Activated CD4-positive, alpha-beta memory T cell treated with anti-CD3 and anti-CD28 coated beads for 36 hours (primary cell): ENCODE data around the gene TRIM27. TPM values are rescaled to one million over a fixed set of nuclear protein-coding genes. Genes with fewer than 3 reads are reported as not detected.
A peak's percentile ranks its signal among the peaks of the same experiment; 100 is the strongest.
"Not testable (repeated sequence)": the region's sequence is repeated elsewhere in the genome, so short reads cannot be mapped to it uniquely, and the experiment has no call there.

Experiments used
- CTCF ChIA-PET: fragments of 350-600 bp; sonication (Branson Sonifier 250); formaldehyde crosslinking; loops from one replicate; lab custom pipeline; 2021; ENCODE audit warnings: antibody characterized with exemption, inconsistent platforms; lab: Charles Lee
- POLR2A ChIA-PET: fragments of 350-600 bp; sonication (Branson Sonifier 250); formaldehyde crosslinking; loops from one replicate; lab custom pipeline; 2021; ENCODE audit warnings: antibody characterized with exemption; lab: Charles Lee
- DNase-seq: peaks from one replicate; pipeline ENCODE4 v3.0.0-alpha.2; 2020
- H3K27ac Mint-ChIP-seq: one replicate; pipeline ENCODE4 v1.8.0; 2021; ENCODE audit warnings: mixed read lengths
- H3K27me3 Mint-ChIP-seq: one replicate; pipeline ENCODE4 v1.8.0; 2021; ENCODE audit warnings: mixed read lengths
- H3K36me3 Mint-ChIP-seq: one replicate; pipeline ENCODE4 v1.8.0; 2021; ENCODE audit warnings: mixed read lengths
- H3K4me1 Mint-ChIP-seq: one replicate; pipeline ENCODE4 v1.8.0; 2021; ENCODE audit warnings: low read depth, mixed read lengths
- H3K4me3 Mint-ChIP-seq: one replicate; pipeline ENCODE4 v1.8.0; 2021; ENCODE audit warnings: mild to moderate bottlenecking, mixed read lengths
- H3K9me3 Mint-ChIP-seq: one replicate; pipeline ENCODE4 v1.8.0; 2021; ENCODE audit warnings: mixed read lengths
- intact Hi-C: fragments of 100-400 bp; cut with micrococcal nuclease; formaldehyde crosslinking; loops from one replicate; pipeline ENCODE4 v1.15.1; 2023
- total RNA-seq, 2 experiments: library from RNA; stranded (reverse); gene quantifications; one replicate each; pipeline ENCODE4 v1.2.3, GENCODE V29; 2021

TRIM27 gene, protein sequence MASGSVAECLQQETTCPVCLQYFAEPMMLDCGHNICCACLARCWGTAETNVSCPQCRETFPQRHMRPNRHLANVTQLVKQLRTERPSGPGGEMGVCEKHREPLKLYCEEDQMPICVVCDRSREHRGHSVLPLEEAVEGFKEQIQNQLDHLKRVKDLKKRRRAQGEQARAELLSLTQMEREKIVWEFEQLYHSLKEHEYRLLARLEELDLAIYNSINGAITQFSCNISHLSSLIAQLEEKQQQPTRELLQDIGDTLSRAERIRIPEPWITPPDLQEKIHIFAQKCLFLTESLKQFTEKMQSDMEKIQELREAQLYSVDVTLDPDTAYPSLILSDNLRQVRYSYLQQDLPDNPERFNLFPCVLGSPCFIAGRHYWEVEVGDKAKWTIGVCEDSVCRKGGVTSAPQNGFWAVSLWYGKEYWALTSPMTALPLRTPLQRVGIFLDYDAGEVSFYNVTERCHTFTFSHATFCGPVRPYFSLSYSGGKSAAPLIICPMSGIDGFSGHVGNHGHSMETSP
- total RNA-seq = 10 to 100 TPM; 49.7 to 54.6 TPM

DNA sequence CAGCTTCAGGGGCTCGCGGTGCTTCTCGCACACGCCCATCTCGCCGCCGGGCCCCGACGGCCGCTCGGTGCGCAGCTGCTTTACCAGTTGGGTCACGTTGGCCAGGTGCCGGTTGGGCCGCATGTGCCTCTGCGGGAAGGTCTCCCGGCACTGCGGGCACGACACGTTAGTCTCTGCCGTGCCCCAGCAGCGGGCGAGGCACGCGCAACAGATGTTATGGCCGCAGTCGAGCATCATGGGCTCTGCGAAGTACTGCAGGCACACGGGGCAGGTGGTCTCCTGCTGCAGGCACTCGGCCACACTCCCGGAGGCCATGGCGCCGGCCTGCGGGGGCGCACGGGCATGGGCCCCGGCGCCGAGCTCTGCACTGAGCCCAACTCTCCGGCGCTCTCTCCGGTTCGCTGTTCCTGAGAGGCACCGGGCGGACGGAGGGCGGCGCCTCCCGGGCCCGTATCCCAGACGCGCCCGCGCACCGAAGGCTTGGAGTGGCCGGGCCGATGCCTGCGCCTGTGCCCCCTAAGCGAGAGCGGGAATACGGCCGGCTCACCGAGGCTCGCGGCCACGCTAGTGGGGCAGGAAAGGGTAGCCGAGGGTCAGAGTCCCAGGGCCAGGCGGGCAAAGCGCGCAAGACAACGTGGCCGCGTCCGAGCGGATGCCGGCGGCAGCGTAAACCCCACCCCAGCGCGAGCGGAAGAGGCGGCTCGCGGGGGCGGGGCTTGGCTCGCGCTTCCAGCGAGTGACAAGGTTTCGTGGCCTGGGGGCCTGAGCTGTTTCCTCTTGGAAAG is at the start of gene TRIM27:
Gene TRIM27, minus strand, starts transcription at position 668 of the 785 bp plus-strand sequence. Its CDS starts 353 bp downstream, at position 315.
- Mint-ChIP-seq H3K27me3 (no peaks in the 10 kb centered on the region), H3K4me1 (peaks cover 38% of the 10 kb centered on the region), H3K36me3 (peaks cover 39% of the 10 kb centered on the region), H3K27ac (peak within 1 kb of the TSS; percentile 94), H3K9me3 (no peaks in the 10 kb centered on the region), H3K4me3 (peak within 1 kb of the TSS; percentile 94)
- peak; percentile 87 for DNase-seq
- intact Hi-C loops = loop anchor here (1.0 to 5.0 kb wide), 2 partner anchors 18 to 86 kb away; no protein-coding TSS in a partner anchor
- ChIA-PET CTCF (interaction anchor here (0.6 to 3.1 kb wide), 9 partner anchors 17 to 1450 kb away, joined by 3 to 24 read pairs (median 4); no protein-coding TSS in a partner anchor), POLR2A (interaction anchor here (0.6 to 3.3 kb wide), 17 partner anchors 10 to 1031 kb away, joined by 3 to 24 read pairs (median 5); a partner anchor contains a TSS)

DNA sequence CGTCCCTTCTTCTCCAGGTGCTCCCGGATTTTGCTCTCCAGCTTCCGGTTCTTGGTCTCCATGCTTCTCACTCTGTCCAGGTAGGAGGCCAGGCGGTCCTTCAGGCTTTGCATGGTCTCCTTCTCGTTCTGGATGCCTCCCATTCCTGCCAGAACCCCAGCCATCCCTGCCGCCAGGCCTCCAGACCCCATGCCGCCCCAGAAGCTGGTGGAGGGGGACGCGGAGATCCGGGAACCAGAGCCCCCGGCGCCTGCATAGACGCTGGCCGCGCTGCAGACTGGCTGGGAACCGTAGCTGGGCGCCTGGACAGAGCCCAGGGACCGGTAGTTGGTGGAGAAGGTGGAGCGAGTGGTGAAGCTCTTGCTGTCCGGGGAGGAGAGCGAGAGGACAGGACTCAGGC is 46.3 kb upstream of the TRIM27 start:
- H3K4me1 Mint-ChIP-seq, POLR2A ChIA-PET, intact Hi-C loops, H3K27ac Mint-ChIP-seq, H3K4me3 Mint-ChIP-seq, H3K36me3 Mint-ChIP-seq, DNase-seq: not testable (repeated sequence)
- peaks cover 29% of the 10 kb centered on the region for H3K9me3 Mint-ChIP-seq
- peaks cover 10% of the 10 kb centered on the region for H3K27me3 Mint-ChIP-seq
- CTCF ChIA-PET = interaction anchor here (1.8 kb wide), 1 partner anchor 15 kb away, joined by 3 read pairs; no protein-coding TSS in a partner anchor

DNA sequence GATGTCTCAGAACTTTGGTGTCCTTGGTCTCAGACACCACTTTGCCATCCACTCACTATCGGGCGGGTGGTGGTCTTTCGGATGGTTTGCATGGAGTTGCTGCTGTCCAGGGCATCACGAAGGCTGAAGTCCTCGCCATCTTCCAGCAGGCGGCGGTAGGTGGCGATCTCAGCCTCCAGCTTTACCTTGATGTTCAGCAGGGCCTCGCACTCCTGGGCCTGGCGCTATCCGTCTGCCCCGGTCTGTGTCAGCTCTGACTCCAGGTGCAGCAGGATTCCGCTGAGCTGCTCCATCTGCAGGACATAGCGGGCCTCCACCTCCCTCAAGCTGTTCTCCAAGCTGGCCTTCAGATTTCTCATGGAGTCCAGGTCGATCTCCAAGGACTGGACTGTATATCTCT is 45.3 kb upstream of the TRIM27 start:
- ChIA-PET POLR2A (no interaction called here), CTCF (interaction anchor here (1.8 kb wide), 1 partner anchor 16 kb away, joined by 3 read pairs; no protein-coding TSS in a partner anchor)
- DNase-seq = no peak
- Mint-ChIP-seq H3K27me3 (peaks cover 4% of the 10 kb centered on the region), H3K4me3 (no peak overlapping the region), H3K4me1 (no peaks in the 10 kb centered on the region), H3K9me3 (peaks cover 29% of the 10 kb centered on the region), H3K36me3 (no peaks in the 10 kb centered on the region), H3K27ac (no peak overlapping the region)
- intact Hi-C loops = no loop called here

DNA sequence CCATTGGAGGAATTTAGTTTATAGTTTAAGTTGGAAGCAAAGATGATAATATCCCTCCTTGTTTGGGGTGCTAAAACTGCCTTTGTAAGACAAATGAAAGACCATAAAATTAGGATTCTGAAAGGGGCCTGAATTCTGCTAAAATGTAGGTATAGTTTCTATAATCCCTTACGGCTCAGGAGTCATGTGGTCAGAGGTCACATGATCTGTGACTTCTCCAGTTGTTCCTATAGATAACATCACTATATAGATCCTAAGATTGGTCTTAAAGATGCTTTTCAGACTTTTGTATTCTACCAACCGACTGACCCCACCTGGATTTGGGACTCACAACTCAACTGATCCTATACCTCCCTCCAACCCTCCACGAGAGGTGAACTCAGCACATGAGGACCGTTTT is 44.7 kb upstream of the TRIM27 start:
- no peak overlapping the region for H3K4me3 Mint-ChIP-seq
- H3K9me3 Mint-ChIP-seq = peaks cover 29% of the 10 kb centered on the region
- H3K27me3 Mint-ChIP-seq = peaks cover 3% of the 10 kb centered on the region
- POLR2A ChIA-PET = no interaction called here
- no peak for DNase-seq
- H3K27ac Mint-ChIP-seq = no peak overlapping the region
- H3K36me3 Mint-ChIP-seq = no peaks in the 10 kb centered on the region
- intact Hi-C loops = no loop called here
- H3K4me1 Mint-ChIP-seq = no peaks in the 10 kb centered on the region
- CTCF ChIA-PET = no interaction called here

GRCh38 chr6:28965706-28966105 is 41.9 kb upstream of the TRIM27 start:
- no peak for DNase-seq
- Mint-ChIP-seq H3K4me1 (no peaks in the 10 kb centered on the region), H3K27me3 (peaks cover 8% of the 10 kb centered on the region), H3K36me3 (no peaks in the 10 kb centered on the region), H3K4me3 (no peak overlapping the region), H3K9me3 (peaks cover 29% of the 10 kb centered on the region), H3K27ac (no peak overlapping the region)
- intact Hi-C loops = no loop called here
- ChIA-PET POLR2A (no interaction called here), CTCF (no interaction called here)

DNA sequence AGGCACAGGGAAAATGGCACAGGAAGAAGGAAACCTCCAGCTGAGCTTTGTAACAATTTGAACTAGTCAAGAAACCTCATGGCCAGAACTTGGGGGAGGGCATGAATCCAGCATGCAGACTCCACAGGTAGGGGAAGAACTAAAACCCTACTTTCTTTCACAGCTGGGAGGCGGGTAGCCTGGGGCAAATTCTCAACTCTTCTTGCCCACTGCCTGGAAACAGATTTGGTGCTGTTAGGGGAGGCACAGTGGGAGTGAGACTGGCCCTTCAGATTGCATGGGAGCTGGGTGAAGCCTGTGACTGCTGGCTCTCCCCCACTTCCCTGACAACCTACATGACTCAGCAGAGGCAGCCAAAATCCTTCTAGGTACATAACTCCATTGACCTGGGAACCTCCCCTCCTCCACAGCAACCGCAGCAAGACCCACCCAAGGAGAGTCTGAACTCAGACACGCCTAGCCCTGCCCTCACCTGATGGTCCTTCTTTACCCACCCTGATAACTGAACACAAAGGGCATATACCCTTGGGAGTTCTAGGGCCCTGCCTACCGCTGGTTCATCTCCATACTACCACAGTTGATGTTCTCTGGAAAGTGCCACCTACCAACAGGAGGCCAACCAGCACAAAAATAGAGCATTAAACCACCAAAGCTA is 37.2 kb upstream of the TRIM27 start:
- DNase-seq = no peak
- Mint-ChIP-seq H3K4me3 (no peak overlapping the region), H3K27me3 (peaks cover 14% of the 10 kb centered on the region), H3K4me1 (no peaks in the 10 kb centered on the region), H3K27ac (peak overlapping the region; percentile 33), H3K9me3 (no peaks in the 10 kb centered on the region), H3K36me3 (no peaks in the 10 kb centered on the region)
- ChIA-PET CTCF (no interaction called here), POLR2A (no interaction called here)
- intact Hi-C loops = no loop called here

- Mint-ChIP-seq H3K4me1 (peaks cover 11% of the 10 kb centered on the region), H3K27me3 (peaks cover 18% of the 10 kb centered on the region)
- POLR2A ChIA-PET, intact Hi-C loops, DNase-seq, H3K4me3 Mint-ChIP-seq, CTCF ChIA-PET, H3K36me3 Mint-ChIP-seq, H3K27ac Mint-ChIP-seq, H3K9me3 Mint-ChIP-seq: not testable (repeated sequence)
Measured at GRCh38 chr6:28958561-28959243, 34.9 kb upstream of the TRIM27 start.

DNA sequence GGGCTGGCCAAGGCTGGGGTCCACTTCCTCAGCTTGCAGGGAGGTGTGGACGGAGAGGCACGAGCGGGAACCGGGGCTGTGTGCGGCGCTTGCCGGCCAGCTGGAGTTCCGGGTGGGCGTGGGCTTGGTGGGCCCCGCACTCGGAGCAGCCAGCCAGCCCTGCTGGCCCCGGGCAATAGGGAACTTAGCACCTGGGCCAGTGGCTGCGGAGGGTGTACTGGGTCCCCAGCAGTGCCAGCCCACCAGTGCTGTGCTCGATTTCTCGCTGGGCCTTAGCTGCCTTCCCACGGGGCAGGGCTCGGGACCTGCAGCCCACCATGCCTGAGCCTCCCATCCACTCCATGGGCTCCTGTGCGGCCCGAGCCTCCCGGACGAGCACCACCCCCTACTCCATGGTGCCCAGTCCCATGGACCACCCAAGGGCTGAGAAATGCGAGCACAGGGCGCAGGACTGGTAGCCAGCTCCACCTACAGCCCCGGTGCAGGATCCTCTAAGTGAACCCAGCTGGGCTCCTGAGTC is 34.1 kb upstream of the TRIM27 start:
- H3K4me3 Mint-ChIP-seq, H3K9me3 Mint-ChIP-seq, DNase-seq, H3K36me3 Mint-ChIP-seq, POLR2A ChIA-PET, intact Hi-C loops, CTCF ChIA-PET, H3K27ac Mint-ChIP-seq: not testable (repeated sequence)
- peaks cover 18% of the 10 kb centered on the region for H3K27me3 Mint-ChIP-seq
- H3K4me1 Mint-ChIP-seq = peaks cover 15% of the 10 kb centered on the region

DNA sequence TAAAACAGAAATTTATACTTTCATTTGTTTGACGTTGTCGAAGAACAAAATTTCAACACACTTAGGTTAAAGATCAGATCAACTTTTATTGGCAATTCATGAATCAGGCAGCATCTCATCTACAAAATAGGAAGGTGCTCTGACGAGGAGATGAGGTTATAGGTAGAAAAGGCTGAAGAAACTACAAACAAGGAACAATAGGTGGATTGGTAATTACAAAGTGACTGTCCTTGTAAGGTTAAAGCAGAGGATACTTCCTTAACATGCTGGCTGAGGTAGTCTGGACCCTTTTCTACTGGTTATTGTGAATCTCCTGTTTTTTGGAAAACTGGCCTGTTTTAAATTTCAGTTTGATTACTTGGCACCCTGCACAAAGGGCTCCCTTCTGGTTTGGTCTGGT is 32.5 kb upstream of the TRIM27 start:
- Mint-ChIP-seq H3K36me3 (no peaks in the 10 kb centered on the region), H3K27me3 (peaks cover 16% of the 10 kb centered on the region), H3K4me3 (no peak overlapping the region), H3K27ac (no peak overlapping the region), H3K9me3 (no peaks in the 10 kb centered on the region), H3K4me1 (peaks cover 15% of the 10 kb centered on the region)
- CTCF ChIA-PET = no interaction called here
- DNase-seq = no peak
- POLR2A ChIA-PET = no interaction called here
- intact Hi-C loops = no loop called here

DNA sequence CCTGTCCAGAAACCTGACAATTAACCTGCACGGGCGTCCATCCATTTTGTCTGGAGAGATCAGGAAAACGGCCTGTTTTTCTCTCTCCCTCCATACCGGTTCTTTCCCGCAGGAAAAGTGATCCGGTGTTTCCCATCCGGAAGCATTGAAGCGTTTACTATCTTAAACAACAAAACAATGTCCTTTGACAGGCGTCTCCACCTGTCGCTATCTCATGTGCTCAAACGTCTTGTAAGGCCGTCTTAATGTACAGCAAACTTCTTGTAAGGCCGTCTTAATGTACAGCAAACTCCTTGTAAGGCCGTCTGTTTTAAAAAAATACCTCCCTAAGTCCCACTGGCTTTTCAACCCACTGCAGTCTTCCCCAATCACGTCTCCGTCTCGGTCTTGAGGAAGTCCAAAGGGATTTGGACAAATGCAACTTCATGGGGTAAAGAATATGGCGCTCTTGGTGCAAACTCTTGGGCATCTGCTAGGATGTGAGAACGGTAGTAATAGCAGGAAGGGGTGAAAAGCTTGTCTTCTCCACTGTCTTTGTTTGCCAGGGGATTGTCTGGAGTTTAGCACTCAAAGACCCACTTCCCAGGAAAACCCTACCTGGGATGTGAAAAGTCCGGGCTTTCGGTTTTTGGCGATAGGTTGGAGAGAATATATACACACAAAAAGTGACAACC is 29.9 kb upstream of the TRIM27 start:
- Mint-ChIP-seq H3K27me3 (peaks cover 4% of the 10 kb centered on the region), H3K9me3 (no peaks in the 10 kb centered on the region), H3K27ac (peak overlapping the region; percentile 25), H3K36me3 (no peaks in the 10 kb centered on the region), H3K4me1 (peaks cover 15% of the 10 kb centered on the region), H3K4me3 (peak overlapping the region; percentile 78)
- DNase-seq = no peak
- ChIA-PET CTCF (interaction anchor here (1.2 to 1.3 kb wide), 2 partner anchors 27 to 63 kb away, joined by 4 read pairs; no protein-coding TSS in a partner anchor), POLR2A (no interaction called here)
- intact Hi-C loops = loop anchor here (1.0 kb wide), 1 partner anchor 9 kb away; no protein-coding TSS in a partner anchor
